GM18519 (cell line): Measurements from ENCODE around the gene CCDC102A.

Experiments
- ATAC-seq: cut with Tn5 transposase; IDR thresholded peaks from one replicate; pipeline ENCODE4 v1.9.1; 2021; ENCODE audit warnings: mild to moderate bottlenecking, moderate library complexity; ENCODE audit not compliant: unreplicated experiment, low FRiP score

Gene CCDC102A

DNA sequence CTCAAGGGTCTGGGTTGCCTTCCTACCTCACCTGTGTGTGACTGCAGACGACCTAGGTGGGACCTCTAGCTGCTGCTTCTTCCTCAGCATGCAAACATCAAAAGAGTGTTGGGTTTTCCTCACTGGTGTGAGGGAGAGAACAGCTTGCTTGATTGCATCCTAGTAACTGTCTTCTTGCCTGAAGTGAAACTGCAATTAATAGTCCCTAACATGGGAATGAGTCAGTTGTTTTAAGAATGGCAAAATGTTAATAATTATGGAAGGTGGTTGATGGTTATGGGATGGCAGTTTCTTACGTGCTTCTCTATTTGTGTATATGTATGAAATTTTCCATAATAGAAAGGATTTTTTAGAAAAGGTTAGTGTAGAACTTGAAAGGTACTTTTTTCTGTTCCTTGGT, 68.0 kb downstream of the CCDC102A start:
- ATAC-seq = no peak

DNA sequence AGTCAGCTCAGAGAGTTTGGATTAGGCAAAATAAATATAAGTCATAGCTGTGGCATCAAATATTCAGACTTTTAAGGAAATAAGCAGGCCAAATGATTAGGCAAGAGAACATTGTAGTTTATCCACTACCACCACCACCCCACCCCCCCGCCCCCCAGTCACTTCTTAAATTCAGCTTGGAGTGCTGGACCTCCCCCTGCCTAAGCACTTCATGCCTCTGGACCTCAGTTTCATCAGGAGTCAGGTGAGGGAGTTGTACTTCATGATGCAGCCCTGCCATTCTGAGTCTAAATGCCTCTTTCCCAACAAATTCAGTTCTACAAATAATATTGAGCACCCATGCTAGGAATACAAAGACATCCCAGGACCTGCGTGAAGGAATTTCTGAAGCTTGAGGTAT, 71.8 kb downstream of the CCDC102A start:
- ATAC-seq = no peak

DNA sequence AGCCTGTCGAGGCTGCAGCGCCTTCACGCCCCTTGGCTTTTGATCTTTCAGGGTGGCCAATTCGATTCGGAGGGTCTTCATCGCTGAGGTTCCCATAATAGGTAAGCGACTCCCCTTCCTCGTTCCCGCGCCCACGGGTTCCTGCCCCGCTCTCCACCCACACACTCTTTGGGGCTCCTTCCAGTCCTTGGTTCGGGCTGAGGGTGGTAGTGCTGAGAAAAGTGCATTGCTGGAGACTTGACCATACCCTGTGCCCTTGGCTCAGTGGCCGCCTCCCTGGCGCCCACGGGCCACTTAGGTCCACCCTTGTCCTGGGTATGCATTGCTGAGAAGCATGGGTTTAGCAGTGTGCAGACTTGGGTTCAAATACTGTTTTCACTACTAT, 73.4 kb downstream of the CCDC102A start:
- no peak for ATAC-seq

DNA sequence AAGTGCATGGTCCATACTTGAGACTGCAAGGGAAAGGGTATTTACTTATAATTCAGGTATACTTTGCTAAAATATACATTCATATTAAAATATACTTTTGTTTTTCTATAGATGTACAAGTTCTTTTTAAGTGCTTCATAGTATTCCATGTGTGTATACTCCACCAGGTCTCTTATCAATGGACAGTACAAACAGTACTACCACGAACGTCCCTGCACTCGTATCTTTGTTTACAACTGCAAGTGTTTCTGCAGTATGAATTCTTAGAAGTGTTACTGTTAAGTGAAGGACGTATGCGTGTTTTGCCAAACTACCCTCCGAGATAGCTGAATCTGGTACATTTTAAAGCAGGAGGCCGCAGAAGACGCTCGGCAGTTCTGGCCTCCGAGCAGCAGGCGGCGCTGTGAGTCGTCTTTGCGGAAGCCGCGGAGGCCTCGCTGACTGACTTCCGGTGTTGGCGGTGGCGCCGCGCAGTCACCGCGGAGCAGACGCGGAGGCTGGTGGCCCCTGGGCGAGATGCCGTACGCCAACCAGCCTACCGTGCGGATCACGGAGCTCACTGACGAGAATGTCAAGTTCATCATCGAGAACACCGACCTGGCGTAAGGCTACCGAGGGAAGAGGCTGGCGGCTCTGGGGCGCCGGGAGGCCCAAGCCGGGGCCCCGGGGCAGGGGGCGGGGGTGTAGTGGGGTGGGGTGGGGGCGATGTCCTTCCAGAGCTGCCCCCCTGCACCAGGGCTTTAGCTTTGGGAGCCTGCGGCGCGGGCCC, 74.0 kb downstream of the CCDC102A start, which contains the start of gene POLR2C:
Gene POLR2C (plus strand): TSS at position 471 of the 769 bp plus-strand sequence. CDS start 46 bp downstream, at position 517.
- ATAC-seq = peak; percentile 54
